ENCODE measurements around the gene CLCN6. TPM values are rescaled to one million over a fixed set of nuclear protein-coding genes. Genes with fewer than 3 reads are reported as not detected.

The CLCN6 gene
- polyA plus RNA-seq, 1 donor (not counting 4 experiments of a cell fraction or from before 2014, with no cell fraction given) = 7.4 TPM

- Histone ChIP-seq H3K27me3 (ENCODE audit: control insufficient read depth, extremely low read depth, insufficient read depth, low read length) (no peaks in the 10 kb centered on the region), H3K9me1 (ENCODE audit: control insufficient read depth, extremely low read depth, insufficient read depth, low read length) (no peaks in the 10 kb centered on the region), H3K9ac (ENCODE audit: control insufficient read depth, extremely low read depth, insufficient read depth, low read length) (no peak overlapping the region), H3K4me2 (ENCODE audit: control insufficient read depth, extremely low read depth, insufficient read depth, low read depth, low read length) (no peak overlapping the region), H3K4me3 (ENCODE audit: control insufficient read depth in 2 of 3, extremely low read depth in 1 of 3, insufficient read depth in 2 of 3, low read depth in 1 of 3, low read length in 3 of 3) (no peak overlapping the region), H3K36me3 (ENCODE audit: control insufficient read depth in 2 of 2, extremely low read depth in 1 of 2, insufficient read depth in 2 of 2, low read length in 2 of 2) (peaks cover 66 to 71% of the 10 kb centered on the region in 2 experiments), H3K27ac (ENCODE audit: control insufficient read depth, insufficient read depth, low read length) (no peak overlapping the region), H3K9me3 (ENCODE audit: control insufficient read depth, low read depth, low read length) (no peaks in the 10 kb centered on the region), H3K4me1 (ENCODE audit: control insufficient read depth, extremely low read depth, insufficient read depth, low read length) (no peaks in the 10 kb centered on the region), H3K79me2 (ENCODE audit: control insufficient read depth, insufficient read depth, low read length) (no peaks in the 10 kb centered on the region), H2AFZ (ENCODE audit: control insufficient read depth, low read length) (no peak overlapping the region), H4K20me1 (ENCODE audit: control insufficient read depth, extremely low read depth, insufficient read depth, low read length) (peaks cover 3% of the 10 kb centered on the region)
- DNase-seq (ENCODE audit: low read depth, low spot score) = no peak
- no peak for FAIRE-seq
- dilution Hi-C loops (cut with MboI; ENCODE audit: extremely low pct_ligation_motif_present, low sequenced_read_pairs) = no loop called here
- no peak for TF ChIP-seq EZH2 (IDR thresholded peaks at IDR 0.05; ENCODE audit: low read length)
- TF ChIP-seq CTCF (optimal IDR thresholded peaks at IDR 0.05 in 1 of 3, IDR thresholded peaks at IDR 0.05 in 1 of 3, conservative IDR thresholded peaks at IDR 0.05 in 1 of 3; ENCODE audit: extremely low read depth in 1 of 3, insufficient read depth in 2 of 3, low read length in 3 of 3) = no peak
Observed at GRCh38 chr1:11836955-11837766, 31.2 kb downstream of the CLCN6 start.

GRCh38 chr1:11837767-11838348 lies 31.9 kb downstream of the CLCN6 start:
- no peak overlapping the region for H2AFZ ChIP-seq (ENCODE audit: control insufficient read depth, low read length)
- H4K20me1 ChIP-seq (ENCODE audit: control insufficient read depth, extremely low read depth, insufficient read depth, low read length) = peaks cover 3% of the 10 kb centered on the region
- H3K9me3 ChIP-seq (ENCODE audit: control insufficient read depth, low read depth, low read length) = no peaks in the 10 kb centered on the region
- no peaks in the 10 kb centered on the region for H3K27me3 ChIP-seq (ENCODE audit: control insufficient read depth, extremely low read depth, insufficient read depth, low read length)
- no peak overlapping the region for H3K4me3 ChIP-seq (ENCODE audit: control insufficient read depth in 2 of 3, extremely low read depth in 1 of 3, insufficient read depth in 2 of 3, low read depth in 1 of 3, low read length in 3 of 3)
- no peak overlapping the region for H3K4me2 ChIP-seq (ENCODE audit: control insufficient read depth, extremely low read depth, insufficient read depth, low read depth, low read length)
- no peaks in the 10 kb centered on the region for H3K79me2 ChIP-seq (ENCODE audit: control insufficient read depth, insufficient read depth, low read length)
- H3K9me1 ChIP-seq (ENCODE audit: control insufficient read depth, extremely low read depth, insufficient read depth, low read length) = no peaks in the 10 kb centered on the region
- TF ChIP-seq CTCF (optimal IDR thresholded peaks at IDR 0.05 in 1 of 3, IDR thresholded peaks at IDR 0.05 in 1 of 3, conservative IDR thresholded peaks at IDR 0.05 in 1 of 3; ENCODE audit: extremely low read depth in 1 of 3, insufficient read depth in 2 of 3, low read length in 3 of 3) = no peak
- no peak for TF ChIP-seq EZH2 (IDR thresholded peaks at IDR 0.05; ENCODE audit: low read length)
- H3K36me3 ChIP-seq (ENCODE audit: control insufficient read depth in 2 of 2, extremely low read depth in 1 of 2, insufficient read depth in 2 of 2, low read length in 2 of 2) = peaks cover 64 to 71% of the 10 kb centered on the region in 2 experiments
- DNase-seq (ENCODE audit: low read depth, low spot score) (no peak), FAIRE-seq (no peak)
- no peak overlapping the region for H3K27ac ChIP-seq (ENCODE audit: control insufficient read depth, insufficient read depth, low read length)
- dilution Hi-C loops (cut with MboI; ENCODE audit: extremely low pct_ligation_motif_present, low sequenced_read_pairs) = no loop called here
- no peak overlapping the region for H3K9ac ChIP-seq (ENCODE audit: control insufficient read depth, extremely low read depth, insufficient read depth, low read length)
- no peaks in the 10 kb centered on the region for H3K4me1 ChIP-seq (ENCODE audit: control insufficient read depth, extremely low read depth, insufficient read depth, low read length)

All from keratinocyte (primary cell).